ENCODE measurements around the gene GNMT. TPM values are rescaled to one million over a fixed set of nuclear protein-coding genes. Genes with fewer than 3 reads are reported as not detected.

Gene GNMT
- polyA plus RNA-seq (ENCODE audit: insufficient read length), result 2.1 TPM
- long read RNA-seq, donor 1, result 0 reads
- long read RNA-seq, donor 2, partial matches to known transcripts, result 12 of 12 reads
- long read RNA-seq, donor 2, other reads (novel, unspliced or antisense), result 0 of 12 reads
- long read RNA-seq, donor 3, result 0 reads
- long read RNA-seq, donor 4, result 0 reads
- long read RNA-seq, donor 5, partial matches to known transcripts, result 11 of 11 reads
- long read RNA-seq, donor 5, other reads (novel, unspliced or antisense), result 0 of 11 reads
- long read RNA-seq, donor 6, result 0 reads
- long read RNA-seq, donor 7, partial matches to known transcripts, result 0 of 1 reads
- long read RNA-seq, donor 7, other reads (novel, unspliced or antisense), result 0 of 1 reads
- long read RNA-seq, donor 8, result 0 reads

DNA sequence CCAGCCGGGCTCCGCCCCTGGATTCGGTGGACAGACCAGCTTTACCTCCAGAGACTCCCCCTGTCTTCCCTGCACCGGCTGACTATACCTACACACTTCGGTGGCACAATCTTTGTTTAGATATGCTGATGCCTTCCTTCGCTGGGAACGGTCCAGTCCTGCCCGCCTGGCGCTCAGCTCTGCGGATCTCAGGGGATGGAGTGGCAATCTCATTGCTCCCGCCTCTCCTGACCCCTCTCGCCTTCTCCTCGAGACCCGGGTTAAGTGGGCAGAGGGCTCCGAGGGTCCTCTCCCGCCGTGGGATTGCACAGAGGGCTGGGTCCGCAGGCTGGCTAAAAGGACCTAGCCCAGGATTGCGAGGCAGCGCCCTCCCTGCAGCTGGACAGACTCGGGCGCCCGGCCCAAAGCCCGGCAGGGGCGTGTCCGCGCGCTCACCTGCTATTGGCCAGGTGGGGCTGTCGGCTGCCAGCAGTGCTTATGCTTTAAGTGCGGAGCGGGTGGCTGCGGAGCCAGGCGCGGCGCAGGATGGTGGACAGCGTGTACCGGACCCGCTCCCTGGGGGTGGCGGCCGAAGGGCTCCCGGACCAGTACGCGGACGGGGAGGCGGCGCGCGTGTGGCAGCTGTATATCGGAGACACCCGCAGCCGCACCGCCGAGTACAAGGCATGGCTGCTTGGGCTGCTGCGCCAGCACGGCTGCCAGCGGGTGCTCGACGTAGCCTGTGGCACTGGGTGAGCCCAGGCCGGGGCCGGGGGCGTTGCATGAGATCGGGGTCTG lies at the start of gene GNMT:
Gene GNMT (plus strand): TSS at position 512 of the 777 bp plus-strand sequence. CDS start 14 bp downstream, at position 526.
- DNase-seq, result peak; percentile 50

- no peak for DNase-seq
These were observed 49.2 kb upstream of the GNMT start for GRCh38 chr6:42911171-42912021.

GRCh38 chr6:42914546-42914945 lies 46.0 kb upstream of the GNMT start:
- DNase-seq, result no peak

- DNase-seq, result no peak
These were observed 44.8 kb upstream of the GNMT start, which contains the start of gene PTCRA for GRCh38 chr6:42915732-42916131. Gene PTCRA (plus strand): TSS chr6:42916053. CDS start chr6:42916070, 17 bp downstream.

- DNase-seq, result no peak
These were observed 44.3 kb upstream of the GNMT start for GRCh38 chr6:42916288-42916687.

DNA sequence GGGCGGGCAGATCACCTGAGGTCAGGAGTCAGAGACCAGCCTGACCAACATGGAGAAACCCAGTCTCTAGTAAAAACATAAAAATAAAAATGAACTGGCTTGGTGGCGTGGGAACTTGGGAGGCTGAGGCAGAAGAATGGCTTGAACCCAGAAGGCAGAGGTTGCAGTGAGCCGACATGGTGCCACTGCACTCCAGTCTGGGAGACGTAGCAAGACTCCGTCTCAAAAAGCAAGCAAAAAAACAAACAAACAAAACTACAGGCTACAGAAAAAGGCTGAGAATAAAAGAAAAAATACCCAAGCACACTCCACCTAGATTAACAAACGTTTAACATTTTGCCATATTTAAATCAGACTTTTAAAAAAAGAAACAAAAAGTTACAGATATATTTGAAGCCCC lies 38.8 kb upstream of the GNMT start:
- no peak for DNase-seq

DNA sequence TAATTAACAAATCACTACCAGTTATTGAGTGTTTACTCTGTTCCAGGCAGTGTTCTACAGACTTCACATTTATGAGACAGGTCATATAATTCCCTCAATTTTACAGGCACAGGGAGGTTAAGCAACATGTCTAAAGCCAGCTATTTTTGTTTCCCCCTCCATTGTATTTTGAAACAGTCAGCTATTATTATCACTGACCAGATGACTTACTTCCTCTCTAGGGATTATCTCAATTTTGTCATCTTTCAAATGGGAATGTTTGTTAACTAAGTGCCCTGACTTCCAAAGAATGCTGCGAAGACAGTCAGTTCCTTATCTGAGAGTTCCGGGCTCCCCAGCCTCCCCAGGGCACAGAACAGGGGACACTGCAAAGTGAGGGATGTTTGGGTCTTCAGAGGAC lies 36.9 kb upstream of the GNMT start:
- DNase-seq, result no peak

GRCh38 chr6:42925248-42925857 lies 35.2 kb upstream of the GNMT start:
- DNase-seq, result no peak

DNA sequence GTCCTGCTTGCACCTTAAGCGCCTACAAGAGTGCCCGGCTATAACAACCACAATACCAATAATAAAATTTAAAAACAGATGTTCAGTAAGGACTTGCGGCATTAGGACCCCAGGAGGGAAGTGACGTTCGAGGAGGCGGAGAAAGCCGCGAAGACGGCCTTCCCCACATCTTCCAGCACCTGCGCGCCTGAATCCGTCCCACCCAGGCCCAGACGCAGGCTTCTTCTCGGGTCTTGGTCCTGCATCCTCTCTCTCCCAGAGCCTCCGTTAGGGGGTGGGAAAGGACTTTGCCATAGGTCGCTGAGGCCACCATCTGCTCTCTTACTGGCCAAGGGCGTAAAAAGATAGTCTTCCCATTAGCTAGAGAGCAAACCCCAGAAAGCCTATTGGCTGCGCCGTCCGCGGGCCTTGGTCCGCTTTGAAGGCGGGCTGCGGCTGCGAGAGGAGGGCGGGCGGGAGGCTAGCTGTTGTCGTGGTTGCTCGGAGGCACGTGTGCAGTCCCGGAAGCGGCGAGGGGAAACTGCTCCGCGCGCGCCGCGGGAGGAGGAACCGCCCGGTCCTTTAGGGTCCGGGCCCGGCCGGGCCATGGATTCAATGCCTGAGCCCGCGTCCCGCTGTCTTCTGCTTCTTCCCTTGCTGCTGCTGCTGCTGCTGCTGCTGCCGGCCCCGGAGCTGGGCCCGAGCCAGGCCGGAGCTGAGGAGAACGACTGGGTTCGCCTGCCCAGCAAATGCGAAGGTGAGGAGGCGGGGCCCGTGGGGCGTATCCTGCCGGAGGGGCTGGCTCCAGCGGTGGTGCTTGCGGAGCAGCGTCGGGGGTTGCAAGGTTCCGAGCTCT lies 31.4 kb upstream of the GNMT start, which contains the start of gene CNPY3:
Gene CNPY3 (plus strand): TSS at position 495 of the 835 bp plus-strand sequence. CDS start 91 bp downstream, at position 586.
- DNase-seq, result peak; percentile 93

- DNase-seq, result peak; percentile 57
These were observed 30.7 kb upstream of the GNMT start for GRCh38 chr6:42929821-42930360.

- no peak for DNase-seq
These were observed 28.1 kb upstream of the GNMT start for GRCh38 chr6:42932412-42932811.

GRCh38 chr6:42933205-42933604 lies 27.3 kb upstream of the GNMT start:
- DNase-seq, result no peak

DNA sequence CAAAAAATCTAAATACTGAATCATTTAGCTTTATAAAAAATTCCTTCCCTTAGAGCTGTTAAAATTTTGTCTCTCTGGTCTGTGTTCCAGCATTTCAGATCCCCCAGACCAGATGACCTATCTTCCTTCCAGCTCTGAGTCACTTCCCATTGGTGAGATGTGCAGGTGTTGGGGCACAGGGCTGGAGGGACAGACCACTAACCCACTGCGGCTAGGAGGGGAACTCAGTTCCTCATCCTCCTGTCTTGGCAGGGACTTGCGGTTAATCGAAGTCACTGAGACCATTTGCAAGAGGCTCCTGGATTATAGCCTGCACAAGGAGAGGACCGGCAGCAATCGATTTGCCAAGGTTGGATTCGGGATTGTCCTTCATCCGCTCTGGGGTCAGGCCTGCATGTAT lies 25.2 kb upstream of the GNMT start:
- DNase-seq, result no peak

GRCh38 chr6:42936398-42936797 lies 24.2 kb upstream of the GNMT start:
- no peak for DNase-seq

GRCh38 chr6:42937548-42938427 lies 22.8 kb upstream of the GNMT start:
- DNase-seq, result no peak

DNA sequence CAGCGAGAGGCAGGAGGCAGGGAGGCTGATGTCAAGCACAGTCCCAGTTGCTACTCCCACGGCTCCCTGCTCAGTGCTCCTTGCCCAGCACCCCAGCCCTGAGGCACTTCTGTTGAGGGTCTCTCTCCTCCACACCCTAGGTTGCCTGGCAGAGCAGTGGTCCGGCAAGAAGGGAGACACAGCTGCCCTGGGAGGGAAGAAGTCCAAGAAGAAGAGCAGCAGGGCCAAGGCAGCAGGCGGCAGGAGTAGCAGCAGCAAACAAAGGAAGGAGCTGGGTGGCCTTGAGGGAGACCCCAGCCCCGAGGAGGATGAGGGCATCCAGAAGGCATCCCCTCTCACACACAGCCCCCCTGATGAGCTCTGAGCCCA lies 22.1 kb upstream of the GNMT start:
- no peak for DNase-seq

DNA sequence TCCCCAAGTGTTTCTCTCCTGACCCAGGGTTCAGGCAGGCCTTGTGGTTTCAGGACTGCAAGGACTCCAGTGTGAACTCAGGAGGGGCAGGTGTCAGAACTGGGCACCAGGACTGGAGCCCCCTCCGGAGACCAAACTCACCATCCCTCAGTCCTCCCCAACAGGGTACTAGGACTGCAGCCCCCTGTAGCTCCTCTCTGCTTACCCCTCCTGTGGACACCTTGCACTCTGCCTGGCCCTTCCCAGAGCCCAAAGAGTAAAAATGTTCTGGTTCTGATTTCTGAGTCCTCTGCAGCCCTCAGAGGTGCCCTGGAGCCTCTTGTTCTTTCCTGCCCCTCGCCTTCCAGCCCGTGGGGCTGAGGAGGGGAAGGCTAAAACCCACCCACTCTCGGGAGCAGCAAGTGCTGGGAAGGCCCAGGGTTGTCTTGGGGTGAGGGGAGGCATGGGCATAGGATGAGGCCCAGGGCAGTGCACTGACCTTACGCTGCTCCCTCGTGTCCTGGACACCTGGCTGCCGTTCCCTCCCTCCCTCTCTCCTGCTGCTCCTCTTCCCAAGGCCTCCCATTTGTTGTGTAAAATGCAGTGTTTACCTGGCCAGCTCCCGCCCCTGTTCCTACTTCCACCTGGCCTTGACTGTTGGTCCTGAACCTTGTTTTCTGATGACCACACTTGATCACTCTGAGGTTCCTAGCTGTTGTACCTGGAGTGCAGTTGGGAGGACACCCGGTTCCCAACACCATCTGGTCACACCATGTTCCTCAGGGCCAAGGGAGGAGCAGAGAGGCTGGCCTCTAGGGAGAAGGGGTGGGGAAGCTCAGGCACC lies 21.4 kb upstream of the GNMT start:
- no peak for DNase-seq

GRCh38 chr6:42939810-42940167 lies 20.8 kb upstream of the GNMT start:
- DNase-seq, result no peak
